Upper lobe of left lung (tissue), 4 donors: ENCODE results near the gene CSTPP1.

Experiments used
- POLR2A ChIP-seq, 4 donors: fragments of 450-650 bp; IDR thresholded peaks; one replicate each; pipeline ENCODE4 v1.5.1; 2016 to 2017; ENCODE audit warnings: antibody characterized with exemption in 4 of 4, mild to moderate bottlenecking in 2 of 4
- TF ChIP-seq, protein P1 (sequence below), 6 experiments: fragments of 450-650 bp in 4 of 6; fragments of 200-600 bp in 2 of 6; sonication (generic) in 2 of 6; IDR thresholded peaks; one replicate each; pipeline ENCODE4 v1.5.1; 2016 to 2019; ENCODE audit warnings: antibody characterized with exemption in 6 of 6

- TF ChIP-seq POLR2A (IDR thresholded peaks at IDR 0.05) = no peak
- TF ChIP-seq, protein P1, sequence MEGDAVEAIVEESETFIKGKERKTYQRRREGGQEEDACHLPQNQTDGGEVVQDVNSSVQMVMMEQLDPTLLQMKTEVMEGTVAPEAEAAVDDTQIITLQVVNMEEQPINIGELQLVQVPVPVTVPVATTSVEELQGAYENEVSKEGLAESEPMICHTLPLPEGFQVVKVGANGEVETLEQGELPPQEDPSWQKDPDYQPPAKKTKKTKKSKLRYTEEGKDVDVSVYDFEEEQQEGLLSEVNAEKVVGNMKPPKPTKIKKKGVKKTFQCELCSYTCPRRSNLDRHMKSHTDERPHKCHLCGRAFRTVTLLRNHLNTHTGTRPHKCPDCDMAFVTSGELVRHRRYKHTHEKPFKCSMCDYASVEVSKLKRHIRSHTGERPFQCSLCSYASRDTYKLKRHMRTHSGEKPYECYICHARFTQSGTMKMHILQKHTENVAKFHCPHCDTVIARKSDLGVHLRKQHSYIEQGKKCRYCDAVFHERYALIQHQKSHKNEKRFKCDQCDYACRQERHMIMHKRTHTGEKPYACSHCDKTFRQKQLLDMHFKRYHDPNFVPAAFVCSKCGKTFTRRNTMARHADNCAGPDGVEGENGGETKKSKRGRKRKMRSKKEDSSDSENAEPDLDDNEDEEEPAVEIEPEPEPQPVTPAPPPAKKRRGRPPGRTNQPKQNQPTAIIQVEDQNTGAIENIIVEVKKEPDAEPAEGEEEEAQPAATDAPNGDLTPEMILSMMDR (IDR thresholded peaks at IDR 0.05) = no peak
Measured at GRCh38 chr11:47136921-47137320, 200.4 kb downstream of the CSTPP1 start.
